Embryonic facial prominence (tissue), 1 donor: ENCODE results near the gene ALDH1A1.

ENCODE experiments used
- DNase-seq: peaks from one replicate; pipeline ENCODE4 v3.0.0-alpha.2; 2016; ENCODE audit errors: extremely low spot score

The ALDH1A1 gene

GRCh38 chr9:72917892-72918509 is 34.9 kb downstream of the ALDH1A1 start:
- DNase-seq: no peak

DNA sequence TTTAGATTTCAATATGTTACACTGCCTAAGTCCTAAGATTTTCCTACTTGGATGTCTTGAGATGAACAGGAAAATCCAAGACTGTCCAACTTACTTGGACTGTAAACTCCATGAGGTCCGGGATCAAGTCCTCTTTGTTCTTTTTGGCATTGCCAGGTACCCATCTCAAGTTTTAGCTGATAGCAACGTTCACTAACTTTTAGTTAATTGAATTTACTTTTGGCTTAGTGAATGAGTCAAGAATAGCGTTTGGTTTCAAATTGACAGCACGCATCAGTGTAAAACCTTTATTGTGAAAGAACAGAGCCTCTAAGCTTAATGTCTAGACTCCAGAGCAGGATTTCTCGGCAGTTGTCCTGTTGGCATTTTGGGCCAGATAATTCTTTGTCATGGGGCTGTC is 37.2 kb downstream of the ALDH1A1 start:
- DNase-seq: no peak

DNA sequence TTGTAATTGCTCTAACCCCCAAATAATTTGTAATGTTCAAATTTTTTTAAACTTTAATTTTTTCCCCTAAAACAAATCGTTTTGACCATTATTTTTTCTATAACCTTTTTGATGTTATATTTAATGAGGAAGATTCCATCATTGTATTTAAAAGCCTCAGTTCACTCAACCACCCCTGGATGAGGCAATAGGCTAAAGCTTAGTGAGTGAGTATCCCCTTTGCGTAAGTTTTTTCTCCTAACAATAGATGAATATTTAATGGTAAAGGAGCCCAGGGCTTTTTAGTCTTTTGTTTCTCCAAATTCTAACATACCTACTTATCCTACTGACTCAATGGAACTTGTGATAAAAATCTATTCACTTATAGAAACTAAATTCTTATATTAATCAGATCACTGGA is 38.1 kb downstream of the ALDH1A1 start:
- no peak for DNase-seq

- DNase-seq: no peak
Observed at GRCh38 chr9:72913382-72914009, 39.4 kb downstream of the ALDH1A1 start.

DNA sequence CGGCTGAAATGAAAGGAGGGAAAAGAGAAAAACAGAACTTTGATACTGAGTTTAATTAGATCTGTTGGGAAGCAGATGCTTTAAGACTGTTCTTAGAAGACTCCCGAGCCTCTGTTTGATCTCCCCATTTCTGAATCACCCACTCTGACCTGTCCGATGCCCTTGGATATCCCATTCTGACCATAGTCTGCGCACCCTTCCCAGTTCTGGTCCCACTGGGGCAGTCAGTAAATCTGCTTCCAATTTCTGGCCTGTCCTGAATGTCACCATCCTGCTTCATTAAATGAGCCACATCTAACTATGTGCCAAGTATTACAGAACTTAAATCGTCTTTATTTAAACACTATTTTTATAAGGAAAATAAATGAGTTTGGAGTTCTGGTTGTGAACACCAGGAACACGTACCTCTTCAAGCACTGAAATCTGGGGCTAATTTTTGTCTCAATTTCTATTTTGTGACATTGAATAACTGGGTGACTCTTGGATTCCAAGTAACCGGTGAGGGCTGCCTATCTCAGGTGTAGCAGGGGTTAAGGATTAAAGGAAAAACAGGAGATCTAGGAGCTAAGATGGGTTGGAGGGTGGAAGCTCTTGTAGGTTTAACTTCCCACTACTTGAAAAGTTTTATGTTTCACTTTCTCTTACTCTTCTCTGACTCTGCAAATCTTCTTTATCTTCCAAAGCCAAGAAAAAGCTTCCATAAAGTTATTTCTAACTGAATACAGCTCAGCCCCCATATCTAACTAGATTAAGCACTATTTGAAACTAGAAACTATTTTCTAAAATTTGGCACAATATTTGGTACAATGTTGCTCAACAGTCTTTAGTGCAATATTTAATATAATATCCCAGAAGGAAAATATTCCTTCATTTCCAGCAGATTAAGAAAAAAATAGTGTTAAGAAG is 40.1 kb downstream of the ALDH1A1 start:
- no peak for DNase-seq

- no peak for DNase-seq
Observed at GRCh38 chr9:72911816-72912215, 41.0 kb downstream of the ALDH1A1 start.

- no peak for DNase-seq
Observed at GRCh38 chr9:72911247-72911775, 41.5 kb downstream of the ALDH1A1 start.

DNA sequence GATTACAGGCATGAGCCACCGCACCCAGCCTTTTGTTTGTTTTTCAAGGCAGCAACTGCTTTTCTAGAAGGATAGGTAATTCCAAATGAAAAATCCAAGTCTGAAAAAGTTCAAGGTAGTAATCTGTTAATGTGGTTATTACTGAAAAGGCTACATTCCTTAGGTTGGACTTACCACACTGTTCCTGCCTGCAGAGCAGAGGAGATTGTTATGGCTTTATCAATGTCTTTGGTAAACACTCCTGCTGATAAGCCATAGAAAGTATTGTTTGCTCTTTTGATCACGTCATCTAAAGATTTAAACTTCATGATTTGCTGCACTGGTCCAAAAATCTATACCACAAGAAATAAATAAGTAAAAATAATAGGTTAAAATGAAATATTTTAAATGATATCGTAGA is 43.4 kb downstream of the ALDH1A1 start:
- DNase-seq: no peak

DNA sequence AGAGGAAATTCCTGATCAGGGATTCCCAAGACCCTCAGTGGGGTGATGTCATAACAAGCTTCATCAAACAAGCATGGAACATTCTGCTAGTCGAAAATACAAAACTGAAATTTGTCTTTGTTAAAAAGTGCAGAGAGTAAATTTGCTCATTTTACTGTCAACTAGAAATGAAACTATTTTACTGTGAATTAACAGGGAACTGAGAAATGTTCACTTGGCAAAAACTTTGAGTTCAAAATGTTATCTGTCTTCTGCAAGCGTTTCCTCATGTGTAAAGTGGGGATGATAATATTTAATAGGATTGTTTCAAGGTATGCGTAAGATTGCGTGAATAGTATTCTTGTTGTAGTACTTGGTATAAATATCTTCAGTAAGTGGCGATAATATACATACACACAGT is 45.4 kb downstream of the ALDH1A1 start:
- no peak for DNase-seq

DNA sequence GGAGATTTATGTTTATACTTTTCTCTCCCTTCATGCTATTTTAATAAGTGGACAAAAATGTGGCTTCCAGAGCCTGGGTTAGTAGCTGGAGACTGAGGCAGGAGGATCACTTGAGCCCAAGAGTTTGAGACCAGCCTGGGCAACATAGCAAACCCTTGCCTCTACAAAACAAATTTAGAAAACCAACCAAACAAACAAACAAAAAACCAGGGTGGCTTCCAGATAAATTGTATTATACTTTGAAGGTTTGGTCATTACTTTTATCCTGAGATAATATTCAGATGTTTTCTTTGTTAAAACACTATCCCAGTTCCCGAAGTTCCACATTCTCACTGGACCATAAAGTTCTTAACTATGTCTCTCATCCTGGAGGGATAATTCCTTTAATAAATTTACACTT is 46.0 kb downstream of the ALDH1A1 start:
- DNase-seq: no peak

DNA sequence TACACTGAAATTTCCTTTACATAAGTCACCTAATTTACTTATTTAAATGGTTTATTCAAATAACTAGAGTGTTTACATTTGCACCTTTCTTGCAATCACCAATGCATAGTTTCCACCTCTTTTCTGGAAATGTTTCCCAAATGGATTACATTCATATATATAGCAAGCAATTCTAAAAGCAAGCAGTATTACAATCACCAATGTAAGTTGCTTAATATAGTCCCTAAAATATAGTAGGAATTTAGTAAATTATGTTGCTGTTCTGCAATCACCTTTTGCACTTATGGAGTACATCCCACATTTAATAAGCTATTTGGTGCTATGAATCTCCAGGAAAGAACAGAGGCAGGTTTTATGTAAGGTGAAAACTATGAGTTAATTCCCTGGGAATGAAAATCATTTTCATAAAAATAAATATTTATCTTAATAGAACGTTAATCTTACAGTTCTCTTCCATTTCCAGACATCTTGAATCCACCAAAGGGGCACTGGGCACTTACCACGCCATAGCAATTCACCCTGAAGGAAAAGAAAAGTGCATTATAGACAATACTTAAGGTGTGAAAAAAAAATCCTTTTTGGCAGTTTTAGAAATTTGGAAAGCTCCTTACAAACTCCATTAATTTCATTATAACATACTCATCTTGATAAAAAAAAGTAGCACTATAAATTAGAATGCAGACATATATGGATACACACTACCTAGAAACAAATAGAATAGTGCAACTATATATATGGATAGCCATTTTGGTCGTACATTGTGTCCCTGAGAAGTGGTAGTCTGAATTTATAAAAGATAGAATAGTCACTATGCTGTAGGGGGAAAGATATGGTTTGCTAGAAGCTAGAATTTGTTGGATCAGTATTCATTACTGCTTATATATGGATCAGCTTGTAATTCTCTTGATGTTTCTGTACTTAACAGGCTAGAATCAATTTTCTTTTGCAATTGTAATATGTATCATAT is 47.1 kb downstream of the ALDH1A1 start:
- DNase-seq: no peak

GRCh38 chr9:72904267-72905093 is 48.4 kb downstream of the ALDH1A1 start:
- DNase-seq: no peak

DNA sequence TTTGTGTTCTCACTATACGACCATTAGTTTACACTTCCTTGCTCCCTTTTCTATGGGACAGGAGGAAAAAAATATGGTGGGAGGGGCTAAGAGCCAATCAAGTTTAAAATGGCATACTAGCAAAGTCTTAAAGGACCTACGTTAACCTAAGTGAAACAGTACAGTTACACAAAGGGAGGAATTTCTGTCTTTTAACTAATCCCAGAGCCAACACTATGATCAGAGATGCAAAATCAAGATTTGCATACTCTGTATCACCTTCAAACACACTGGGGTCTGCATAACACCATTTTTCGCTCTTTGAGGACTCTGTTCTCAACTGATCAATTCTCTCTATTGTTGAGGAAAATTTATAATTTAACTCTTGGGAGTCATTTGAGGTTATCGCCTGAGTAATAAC is 49.8 kb downstream of the ALDH1A1 start:
- DNase-seq: no peak

- DNase-seq: no peak
Observed at GRCh38 chr9:72902268-72902667, 50.6 kb downstream of the ALDH1A1 start.

DNA sequence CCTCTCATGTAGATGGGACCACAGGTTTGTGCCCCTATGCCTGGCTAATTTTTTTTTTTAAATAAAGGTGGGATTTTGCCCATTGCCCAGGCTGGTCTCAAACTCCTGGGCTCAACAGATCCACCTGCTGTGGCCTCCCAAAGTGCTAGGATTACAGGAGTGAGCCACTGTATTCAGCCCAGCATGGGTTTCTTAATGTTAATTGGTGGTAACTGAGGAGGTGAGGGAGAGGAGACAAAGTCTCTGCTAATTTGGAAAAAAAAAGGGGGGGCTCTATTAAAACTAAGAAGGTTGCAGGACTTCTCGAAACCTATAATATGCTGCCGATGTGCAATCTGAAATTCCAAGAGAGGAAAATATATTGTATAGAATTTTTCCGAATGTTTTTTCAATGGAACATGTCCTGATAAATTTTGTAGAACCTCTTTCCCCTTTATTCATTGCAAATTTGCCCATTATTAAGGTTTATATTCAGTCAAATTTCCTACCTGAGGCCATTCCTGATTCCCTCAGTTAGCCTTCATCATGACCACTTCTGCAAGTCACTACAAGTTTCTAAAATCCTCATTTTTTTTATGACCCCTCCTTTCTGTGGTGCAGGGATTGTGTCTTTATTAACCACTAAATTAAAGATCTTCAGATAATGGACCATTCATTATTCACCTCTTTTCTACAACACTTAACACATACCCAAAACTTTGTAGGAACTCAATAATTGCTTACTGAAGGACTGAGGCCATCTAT is 52.9 kb downstream of the ALDH1A1 start:
- no peak for DNase-seq

DNA sequence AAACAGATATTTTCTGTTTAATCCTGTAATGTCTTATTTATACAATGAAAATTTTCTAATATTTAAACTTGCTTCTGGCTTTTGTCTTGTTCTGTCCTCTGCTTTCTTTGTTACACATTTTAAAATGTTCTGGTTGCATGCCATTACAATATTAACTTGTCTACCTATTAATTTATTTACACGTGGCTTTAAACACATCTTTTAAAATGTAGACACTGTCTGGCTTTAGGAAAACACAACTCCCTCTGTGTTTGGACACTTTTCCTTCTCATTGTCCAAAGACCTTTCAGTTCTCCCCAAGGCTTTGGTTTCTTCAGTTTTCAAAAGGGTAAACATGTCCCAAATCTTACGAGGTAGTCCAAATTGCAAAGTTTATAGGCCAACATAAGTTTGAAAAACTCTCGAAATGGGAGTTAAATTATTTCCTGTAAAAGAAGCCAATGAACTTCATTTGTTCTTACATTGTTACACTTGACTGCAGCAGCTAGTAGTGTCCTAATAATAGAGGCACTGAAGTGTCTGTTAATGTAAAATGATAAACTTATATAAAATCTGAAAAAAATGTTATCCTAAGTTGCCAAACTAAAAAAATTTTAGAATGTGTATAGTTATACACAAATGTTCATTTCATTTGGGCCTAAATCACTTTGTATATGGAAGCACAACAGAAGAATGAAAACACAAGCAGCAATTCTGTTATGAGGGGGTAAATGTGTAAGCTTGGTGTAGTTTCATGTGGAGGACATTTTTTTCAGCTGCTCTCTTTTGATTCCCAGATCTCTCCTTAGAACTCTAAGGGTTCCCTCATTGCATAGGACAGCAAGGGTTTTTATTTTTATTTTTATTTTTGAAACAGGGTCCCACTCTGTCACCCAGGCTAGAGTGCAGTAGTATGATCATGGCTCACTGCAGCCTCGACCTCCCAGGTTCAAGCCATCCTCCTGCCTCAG is 53.8 kb downstream of the ALDH1A1 start:
- DNase-seq: no peak

DNA sequence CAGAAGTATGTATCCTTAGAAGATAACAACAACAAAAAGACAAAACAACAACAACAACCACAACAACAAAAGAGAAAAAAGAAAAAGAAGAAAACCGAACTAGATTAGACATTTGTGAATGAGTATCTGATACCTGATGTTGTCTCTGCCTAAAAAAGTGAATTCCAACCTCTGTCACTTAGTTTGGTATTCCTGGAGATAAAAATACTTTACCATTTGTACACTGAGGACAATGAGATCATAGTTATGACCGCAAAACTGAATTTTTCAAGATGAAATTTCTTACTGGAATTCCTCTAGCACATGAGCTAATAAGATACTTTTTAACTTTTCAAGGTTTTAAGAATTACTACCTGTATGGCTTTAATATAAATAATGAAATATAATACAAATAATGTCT is 54.5 kb downstream of the ALDH1A1 start:
- DNase-seq: no peak

GRCh38 chr9:72897069-72897649 is 55.7 kb downstream of the ALDH1A1 start:
- no peak for DNase-seq
